ENCODE data around the gene SPATA16.
"Not testable (repeated sequence)": the region's sequence is repeated elsewhere in the genome, so short reads cannot be mapped to it uniquely, and the experiment has no call there.

Gene SPATA16

DNA sequence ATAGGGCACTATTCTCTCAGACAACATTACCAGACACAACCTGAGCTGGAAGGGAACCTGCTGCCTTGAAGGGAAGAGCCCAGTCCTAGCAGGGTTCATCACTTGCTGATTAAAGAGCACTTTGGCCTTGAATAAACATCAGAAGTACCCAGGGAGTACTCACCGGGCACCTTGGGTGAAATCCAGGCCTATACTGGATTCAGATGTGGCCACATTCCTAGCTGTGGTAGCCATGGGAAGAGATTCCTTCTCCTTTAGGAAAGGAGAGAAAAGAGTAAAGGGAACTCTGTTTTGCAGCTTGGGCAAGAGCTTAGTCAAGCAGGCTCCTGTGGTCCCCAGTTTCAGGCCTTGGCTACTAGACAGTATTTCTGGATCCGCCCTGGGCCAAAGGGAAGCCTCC is 195.0 kb downstream of the SPATA16 start:
- no peak for DNase-seq (ENCODE audit: low read depth)

DNA sequence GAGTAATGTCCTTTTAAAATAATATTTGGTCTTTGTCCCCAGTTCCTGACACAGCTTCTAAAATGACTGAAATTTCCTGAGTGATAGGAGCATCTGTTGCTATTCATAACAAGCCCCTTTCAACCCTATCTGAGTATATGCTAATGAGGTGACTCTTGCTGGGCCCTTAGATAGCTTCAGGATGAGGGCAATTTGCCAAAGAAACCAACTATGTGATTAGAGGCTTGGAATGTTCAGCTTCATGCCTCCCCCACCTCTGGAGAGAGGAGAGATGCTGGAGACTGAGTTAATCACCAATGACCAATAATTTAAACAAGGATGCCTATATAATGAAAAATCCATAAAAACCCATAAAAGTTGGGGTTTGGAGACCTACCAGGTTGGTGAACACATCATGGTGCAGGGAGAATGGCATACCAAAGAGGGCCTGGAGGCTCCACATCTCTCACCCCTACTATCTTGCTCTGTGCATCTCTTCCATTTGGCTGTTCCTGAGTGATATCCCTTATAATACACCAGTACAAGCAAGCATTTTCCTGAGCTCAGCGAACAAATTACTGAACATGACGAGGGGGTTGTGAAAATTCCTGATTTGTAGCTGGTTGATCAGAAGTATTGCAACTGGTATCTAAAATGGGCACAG is 201.3 kb downstream of the SPATA16 start:
- DNase-seq (ENCODE audit: low read depth) = peak; percentile 18

DNA sequence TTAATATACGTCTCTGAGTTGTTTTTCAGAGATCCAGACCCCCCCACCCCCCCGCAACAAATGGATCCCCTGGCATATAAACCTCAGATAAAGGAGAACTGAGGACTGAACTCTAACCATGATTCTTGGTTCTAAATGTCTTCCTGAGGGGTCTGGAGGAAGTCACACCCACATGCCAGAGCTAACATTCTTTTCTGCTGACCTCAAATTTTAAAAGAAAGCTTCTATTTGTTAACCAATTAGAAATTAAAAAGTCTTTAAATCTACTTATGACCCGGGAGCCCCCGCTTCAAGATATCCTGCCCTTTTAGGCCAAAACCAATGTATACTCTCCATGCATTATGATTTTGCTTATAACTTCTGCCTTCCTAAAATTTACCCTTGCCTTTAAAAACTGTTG is 202.2 kb downstream of the SPATA16 start:
- DNase-seq (ENCODE audit: low read depth) = peak; percentile 4

DNA sequence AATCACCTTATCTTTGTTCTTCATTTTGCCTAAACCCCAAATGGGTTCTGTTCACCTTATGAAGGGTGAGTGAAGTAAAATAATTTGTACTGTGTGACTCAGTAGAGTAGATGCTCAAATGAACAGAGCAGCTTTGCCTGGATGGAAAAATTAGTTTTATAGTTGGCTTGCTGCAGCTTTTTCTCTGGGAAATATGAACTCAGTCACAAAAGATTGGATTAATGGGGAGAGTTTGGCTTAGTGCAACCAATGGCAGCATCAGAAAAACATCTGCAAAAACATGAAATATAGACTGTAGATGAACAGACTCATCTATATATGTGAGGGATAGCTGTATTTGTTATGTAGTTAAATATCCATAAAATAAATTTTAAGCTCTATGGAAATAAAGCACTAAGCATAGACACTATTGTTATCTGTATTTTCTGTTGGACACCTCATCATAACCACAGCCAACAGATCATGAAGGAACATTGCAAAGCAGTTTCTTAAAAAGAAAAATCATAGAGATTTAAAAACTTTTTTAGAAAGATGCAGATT is 209.2 kb downstream of the SPATA16 start:
- DNase-seq (ENCODE audit: low read depth) = no peak

DNA sequence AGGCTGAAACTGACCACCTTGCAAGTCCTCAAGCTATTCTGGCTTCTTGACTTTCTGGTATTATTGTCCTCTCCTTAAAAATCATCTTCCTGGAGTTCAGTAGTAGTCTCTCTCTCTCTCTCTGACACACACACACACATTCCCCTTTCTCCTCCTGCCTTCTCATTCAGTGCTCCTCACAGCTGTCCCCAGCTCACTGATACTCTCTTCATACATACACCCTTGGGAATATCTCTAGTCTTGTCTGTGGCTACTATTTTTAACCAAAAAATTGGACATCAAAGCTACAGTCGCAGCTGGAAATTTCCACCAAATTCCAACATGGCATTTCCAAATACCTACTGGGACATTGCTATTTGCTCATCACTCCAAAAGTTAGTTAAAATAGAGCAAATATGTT is 211.6 kb downstream of the SPATA16 start:
- DNase-seq (ENCODE audit: low read depth) = no peak

DNA sequence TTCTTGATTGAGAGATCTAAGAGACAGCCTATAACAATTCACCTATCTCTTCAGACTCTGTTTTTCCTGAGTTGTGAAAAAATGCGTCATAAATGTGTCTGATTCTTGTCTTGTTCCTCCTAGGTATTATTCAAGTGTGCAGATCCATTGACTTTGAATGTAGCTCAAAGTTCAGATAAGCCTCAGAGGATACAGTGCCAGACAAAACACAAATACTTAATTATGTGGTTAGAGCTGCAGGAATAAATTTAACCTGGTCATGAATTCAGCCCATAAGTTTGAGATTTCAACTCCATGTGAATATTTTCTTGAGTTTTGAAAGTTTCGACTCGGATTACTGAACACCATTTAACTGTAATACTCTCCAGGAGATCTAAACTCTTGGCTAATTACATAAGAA is 216.5 kb downstream of the SPATA16 start:
- DNase-seq (ENCODE audit: low read depth) = no peak

DNA sequence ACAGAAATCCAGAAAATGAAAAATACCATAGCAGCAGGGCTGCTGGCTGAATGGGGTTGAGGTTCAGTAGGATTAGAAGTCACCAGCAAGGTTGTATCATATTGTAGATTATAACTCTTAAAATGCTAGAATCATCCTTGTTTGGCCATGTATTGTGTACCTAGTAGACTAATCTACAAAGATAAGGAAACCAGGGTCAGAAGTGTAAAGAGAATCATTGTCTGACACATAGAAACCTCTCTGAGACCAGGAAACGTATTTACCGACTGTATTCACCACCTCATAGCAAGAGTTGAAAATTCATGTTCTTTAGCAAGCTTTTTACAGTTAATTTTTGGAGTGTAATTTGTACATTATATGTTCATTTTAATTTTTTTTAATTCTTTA is 221.7 kb downstream of the SPATA16 start:
- no peak for DNase-seq (ENCODE audit: low read depth)

DNA sequence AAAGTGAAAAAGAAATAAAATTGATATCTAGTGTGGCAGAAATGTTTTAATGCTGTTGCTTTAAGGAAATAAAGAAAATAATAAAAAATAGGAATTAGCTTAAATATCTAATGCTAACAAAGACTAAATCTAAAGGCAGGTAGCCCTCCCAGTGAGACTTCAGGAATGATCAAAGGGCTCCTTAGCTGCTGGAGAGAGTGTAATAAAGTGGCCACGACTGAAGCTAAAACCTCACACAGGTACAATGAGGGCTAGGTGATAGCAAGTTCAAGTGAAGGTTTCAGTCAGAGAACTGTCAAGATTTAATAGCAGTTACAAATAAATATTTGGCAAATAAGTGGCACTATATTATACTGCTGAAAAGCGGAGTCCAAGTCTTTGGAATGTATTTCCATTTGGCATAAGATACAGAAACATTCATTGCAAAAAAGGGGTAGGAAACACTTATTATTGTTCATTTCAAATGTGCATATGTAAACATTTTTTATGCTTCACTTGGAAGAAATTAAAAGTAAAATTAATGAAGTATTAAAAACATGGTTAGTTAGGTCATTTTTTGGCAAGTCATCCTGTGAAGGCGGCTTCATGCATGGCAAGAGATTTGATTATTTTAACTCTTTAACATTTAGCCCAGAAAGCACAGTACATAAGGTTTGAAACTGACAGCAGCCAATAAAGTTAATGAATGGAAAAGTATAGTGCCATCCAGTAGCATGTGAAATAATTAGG is 222.3 kb downstream of the SPATA16 start:
- DNase-seq (ENCODE audit: low read depth) = no peak

DNA sequence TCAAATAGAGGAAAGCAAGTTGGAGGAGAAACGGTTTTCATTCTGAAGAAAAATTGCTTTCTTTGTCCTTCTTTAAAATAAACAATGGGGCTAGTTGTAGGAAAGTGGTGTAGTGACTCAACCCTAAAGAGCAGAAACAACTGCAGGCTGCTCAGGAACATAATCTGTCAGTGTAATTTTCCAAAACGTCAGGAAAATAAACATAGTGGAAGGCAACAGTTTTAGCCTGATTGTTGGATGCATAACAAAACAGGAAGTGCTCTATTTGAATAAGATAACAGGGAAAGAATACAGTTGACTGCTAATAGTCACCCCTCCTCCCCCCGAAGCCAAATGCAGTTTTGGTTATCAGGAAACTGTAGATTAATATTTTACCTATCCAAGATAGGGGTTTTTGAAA is 222.9 kb downstream of the SPATA16 start:
- peak; percentile 57 for DNase-seq (ENCODE audit: low read depth)

DNA sequence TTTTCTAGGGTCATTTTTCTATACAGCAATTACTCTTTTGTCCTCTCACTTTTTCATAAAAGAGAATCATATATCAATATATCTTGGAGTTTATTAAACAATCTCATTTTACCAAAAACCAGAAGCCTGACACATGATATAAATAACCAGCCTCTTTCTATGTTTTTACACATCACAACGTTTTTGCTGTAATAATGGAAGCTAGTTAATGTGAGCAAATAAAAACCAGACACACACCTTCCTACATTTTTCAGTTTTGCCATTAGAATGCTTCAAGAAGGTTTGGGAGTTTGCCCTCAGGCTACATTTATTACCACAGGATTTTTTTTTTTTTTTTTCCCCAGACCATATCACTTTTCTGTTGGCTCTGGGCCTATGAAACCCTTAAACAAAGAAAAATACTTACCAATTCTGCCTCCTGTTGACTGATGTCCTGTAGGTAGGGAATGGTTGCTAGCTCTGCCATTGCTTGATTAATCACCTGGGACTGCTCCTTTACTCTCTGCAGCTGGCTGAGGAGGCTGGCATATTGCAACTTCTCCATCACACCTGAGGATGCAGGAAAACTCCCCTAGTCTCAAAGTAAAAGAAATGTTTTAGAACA is 225.0 kb downstream of the SPATA16 start:
- no peak for DNase-seq (ENCODE audit: low read depth)

DNA sequence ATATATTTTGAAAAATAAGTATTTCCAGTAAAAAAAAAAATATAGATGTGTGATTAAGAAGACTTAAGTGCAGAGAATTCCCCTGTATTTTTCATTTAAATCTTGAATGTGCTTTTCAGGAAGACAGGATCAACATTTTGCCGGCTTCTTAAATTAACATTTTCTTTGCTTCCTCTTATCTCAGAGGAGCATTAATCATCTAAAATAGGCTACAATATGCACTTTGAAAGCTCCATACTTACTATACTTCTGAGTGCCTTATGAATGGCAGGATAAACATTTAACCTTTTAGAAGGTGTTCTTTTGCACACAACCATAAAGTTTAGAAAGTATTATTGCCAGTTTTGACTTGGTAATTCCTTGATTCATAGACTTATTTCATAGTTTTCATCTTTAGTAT is 226.2 kb downstream of the SPATA16 start:
- peak; percentile 5 for DNase-seq (ENCODE audit: low read depth)

DNA sequence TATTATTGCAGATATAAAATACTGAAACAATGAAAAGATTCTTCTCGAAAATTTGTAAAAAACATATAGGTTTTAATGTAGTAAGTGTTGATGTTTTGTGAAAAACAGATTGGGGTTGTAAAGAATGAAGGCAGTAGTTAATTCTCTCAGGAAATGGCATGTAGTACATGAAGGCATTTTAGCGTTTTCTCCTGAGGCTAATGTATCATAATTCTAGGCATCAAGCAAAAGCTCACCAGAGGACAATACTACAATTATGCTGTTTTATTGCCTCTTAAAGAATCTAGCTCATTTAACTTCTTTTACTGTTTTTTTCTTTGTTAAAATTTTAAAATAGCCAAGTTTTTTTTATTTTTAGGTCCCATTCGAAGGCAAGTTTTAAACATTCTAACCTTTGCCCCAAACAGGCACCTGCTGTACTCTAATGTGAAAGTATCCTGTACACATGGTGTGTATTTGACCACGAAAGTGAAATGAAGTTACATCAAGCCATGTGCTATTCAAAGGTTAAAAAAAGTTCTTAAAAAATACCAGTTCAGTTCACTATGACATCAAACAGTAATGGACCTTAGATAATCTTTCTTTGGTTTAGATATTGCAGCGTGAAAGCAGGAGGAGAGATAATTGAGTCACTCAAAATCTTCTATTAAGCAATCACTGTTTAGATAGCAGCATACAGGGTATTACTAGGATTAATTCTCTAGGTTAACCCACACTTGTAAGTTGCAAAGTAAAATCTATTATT is 227.0 kb downstream of the SPATA16 start:
- peak; percentile 55 for DNase-seq (ENCODE audit: low read depth)

DNA sequence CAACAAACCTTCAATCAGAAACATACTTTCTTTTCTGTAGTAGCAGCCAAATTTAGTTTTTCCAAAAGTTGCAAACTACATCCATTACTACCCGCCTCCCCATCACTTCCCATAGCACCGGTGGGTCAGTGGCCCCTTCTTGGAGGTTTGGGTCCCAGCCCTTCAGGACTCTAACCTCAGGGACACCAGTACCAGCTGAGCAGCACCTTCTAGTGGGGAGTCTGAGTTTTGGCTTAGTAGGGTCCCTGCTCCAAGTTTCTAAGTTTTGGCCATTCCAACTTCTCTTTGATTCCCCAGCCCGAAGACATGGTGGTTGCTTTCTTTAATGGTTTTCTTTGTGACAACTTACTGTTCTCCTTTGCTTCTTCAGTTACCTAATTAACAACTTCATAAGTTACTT is 229.9 kb downstream of the SPATA16 start:
- no peak for DNase-seq (ENCODE audit: low read depth)

DNA sequence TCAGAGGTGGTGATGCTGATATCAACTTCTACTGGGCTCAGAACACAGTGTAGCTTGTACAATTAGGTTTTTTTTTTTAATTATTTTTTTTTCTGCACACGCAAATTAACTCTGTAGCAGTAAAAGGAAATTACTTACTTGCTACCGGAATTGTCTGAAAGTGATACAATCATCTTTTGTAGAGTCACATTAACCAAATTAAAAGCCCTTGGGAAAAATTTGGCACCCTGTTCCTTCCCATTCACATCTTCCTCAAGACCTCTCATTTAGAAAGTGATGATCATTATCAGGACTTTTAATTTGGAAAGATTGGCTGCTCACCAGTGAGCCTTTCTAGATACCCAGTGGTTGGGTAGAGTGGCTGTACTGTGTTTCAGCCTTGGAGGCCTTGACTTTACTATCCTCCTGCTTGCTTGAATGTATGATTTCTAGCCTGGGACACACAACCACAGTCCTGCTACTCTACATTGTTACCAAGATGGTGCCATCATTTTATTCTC is 232.2 kb downstream of the SPATA16 start:
- no peak for DNase-seq (ENCODE audit: low read depth)

DNA sequence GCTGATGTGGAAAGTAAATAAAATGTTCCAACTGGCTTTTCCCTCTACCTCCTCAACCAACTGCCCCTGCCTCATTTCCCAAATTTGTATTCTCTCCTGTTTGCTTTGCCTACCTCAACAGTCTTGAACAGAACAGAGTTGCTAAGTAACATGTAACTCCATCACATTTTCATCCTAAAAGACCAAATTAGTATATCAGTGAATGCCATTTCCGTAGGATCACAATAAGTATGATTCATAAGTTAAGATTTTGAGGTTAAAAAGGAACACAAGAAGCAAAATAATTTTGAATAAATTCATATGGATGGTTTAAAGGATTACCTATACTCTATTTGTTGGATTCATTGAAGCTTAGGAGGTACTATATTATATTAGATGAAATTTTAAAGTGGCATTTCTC is 235.6 kb downstream of the SPATA16 start:
- peak; percentile 10 for DNase-seq (ENCODE audit: low read depth)

DNA sequence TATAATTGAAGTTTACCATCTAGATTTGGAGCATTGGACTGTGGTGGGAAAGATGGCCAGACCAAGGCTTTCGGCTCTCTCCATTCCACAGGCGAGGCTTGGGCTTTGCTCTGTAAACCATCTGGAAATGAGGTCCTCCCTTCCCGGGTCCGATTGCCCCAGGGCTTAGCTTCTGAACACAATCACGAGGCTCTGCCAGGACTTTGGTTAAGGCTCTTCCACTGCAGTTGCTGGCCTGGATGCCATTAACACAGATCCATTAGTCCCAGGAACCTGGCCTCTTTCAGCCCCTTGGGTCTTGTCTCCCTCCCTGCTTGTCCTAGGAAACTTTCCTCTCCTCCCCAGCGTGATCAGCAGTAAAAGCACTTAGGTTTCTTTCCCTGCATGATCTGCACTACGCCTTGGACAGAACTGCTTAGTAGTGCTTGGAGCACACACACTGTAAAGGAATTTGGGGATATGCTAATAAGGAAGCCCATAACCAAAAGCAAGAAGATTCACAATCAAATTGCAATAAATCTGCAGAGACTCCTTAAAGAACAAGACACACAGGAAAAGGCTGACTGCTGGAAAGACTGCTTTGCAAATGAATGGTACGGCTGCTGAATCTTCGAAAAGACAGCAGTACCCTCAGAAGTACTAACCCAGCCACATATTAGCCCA is 236.2 kb downstream of the SPATA16 start:
- no peak for DNase-seq (ENCODE audit: low read depth)

DNA sequence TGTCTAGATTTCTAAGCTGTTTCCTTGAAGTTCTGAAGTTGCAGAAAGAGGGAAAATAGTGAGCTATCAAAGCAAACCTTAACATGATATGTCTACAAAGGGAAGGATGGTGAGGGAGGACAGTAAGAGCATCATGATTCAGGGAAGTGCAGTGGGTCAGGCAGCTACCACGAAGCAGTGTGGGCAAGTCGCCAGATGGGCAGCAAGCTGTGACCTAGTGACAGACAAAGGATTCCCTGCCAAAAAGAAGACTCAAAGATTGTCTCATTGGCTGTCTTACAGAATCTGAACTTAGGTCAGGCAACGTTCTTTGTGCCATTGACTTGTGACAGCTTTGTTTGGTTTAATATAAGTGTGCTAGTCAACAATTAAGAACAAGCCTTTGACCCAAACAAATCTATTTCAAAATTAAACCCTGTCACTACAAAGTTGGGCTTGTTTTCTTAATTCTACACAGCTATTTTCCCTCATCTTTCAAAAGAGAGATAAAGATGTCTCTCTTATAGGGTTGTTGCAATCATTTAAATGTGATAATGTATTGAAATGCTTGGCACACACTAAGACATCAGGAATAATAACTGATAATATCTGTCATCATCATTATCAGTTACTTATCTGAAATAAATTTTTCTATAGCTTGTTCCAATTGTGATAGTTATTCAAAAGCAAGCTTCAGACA is 237.3 kb downstream of the SPATA16 start:
- no peak for DNase-seq (ENCODE audit: low read depth)

DNA sequence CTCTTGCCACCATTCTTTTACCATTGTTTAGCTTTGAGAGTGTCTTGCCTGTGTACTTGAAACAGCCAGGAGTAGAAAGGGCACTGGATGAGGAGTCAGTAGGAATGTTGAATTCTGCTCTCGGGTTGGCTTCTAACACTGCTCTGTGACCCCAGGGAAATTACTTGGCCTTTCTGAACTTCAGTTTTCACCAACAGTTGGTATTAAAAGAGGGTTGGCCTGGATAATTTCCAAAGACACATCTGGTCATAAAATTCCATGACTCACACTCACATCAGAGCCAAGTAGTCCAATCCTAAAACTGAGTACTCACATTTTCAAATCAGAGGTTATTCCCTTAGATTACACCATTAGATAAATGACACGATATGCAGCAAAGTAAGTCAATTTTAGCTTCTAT is 248.9 kb downstream of the SPATA16 start:
- peak; percentile 54 for DNase-seq (ENCODE audit: low read depth)

DNA sequence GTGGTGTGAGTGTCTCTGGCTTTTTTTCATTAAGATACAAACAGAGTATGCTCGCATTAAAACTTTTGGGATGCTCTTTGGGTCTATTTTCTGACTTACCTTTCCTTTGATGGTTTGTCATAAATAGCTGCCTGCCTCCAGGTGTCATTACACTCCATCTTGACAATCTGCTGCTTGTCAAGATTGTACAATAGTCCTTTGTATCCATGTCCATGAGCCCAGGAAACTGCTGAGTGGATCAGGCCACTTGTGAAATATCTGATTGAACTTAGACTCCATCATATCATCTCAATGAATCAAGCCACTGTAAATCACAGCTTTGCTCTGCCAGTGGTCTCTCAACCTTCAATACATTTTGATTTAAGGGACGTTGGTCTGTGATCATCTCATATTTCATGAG is 255.3 kb downstream of the SPATA16 start:
- DNase-seq (ENCODE audit: low read depth) = no peak

DNA sequence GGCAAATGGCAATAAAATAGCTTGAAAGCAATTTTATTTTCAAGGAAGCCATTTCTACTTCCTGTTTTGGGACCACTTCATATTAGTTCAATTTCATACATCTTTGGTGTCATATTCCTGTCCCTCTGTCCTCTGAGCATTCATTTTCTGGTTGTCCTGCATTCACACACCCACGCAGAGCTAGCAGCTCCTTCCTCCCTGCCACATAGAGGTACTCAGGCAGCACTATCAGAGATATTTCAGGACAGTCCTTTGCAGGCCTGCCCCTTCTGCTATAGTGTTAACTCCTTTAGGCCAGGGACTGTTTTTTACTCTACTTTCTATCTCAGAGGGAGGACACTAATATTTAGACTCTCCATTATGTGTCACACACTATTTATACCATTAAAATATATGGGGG is 258.5 kb downstream of the SPATA16 start:
- DNase-seq (ENCODE audit: low read depth) = no peak

DNA sequence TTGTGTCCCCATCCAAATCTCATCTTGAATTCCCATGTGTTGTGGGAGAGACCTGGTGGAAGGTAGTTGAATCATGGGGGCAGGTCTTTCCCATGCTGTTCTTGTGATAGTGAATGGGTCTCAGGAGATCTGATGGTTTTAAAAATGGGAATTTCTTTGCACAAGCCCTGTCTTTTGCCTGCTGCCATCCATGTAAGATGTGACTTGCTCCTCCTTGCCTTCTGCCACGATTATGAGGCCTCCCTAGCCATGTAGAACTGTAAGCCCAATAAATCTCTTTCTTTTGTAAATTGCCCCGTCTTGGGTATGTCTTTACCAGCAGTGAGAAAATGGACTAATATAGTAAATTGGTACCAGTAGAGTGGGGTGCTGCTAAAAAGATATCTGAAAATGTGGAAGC is 261.7 kb downstream of the SPATA16 start:
- DNase-seq (ENCODE audit: low read depth) = not testable (repeated sequence)

Data from iris pigment epithelial cell (primary cell).